Right forelimb (tissue), 1 donor: ENCODE measurements around the gene AGXT2.

Experiments used
- DNase-seq: peaks from one replicate; pipeline ENCODE4 v3.0.0-alpha.2; 2018

Gene AGXT2

GRCh38 chr5:34957857-34958690 is 89.7 kb downstream of the AGXT2 start:
- no peak for DNase-seq

DNA sequence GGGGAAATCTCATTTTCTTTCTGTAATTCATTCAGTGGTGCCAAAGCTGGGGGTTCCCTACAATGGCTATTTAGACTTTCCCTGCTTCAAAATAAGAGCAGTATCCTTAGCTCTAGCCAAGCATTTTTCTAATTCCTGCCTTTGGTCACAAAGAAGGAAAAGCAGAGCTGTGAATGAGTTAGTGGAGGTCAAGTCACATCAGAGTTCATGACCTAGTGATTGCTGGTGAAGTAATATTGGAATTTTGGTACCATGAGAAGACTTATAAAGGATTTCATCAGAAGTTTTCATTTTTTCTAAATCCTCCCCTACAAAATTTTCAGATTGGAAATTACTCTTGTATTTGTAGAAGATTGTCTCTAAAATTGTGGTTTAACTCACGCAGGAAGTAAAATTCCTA is 90.4 kb downstream of the AGXT2 start:
- no peak for DNase-seq
